GM12891 (cell line): Measurements from ENCODE around the gene CTSF.

Experiments
- POLR2A ChIP-seq: IDR thresholded peaks from 2 replicates; pipeline ENCODE4 v1.6.1; 2011; ENCODE audit warnings: low read depth, low read length, control low read depth
- POLR2AphosphoS5 ChIP-seq: IDR thresholded peaks from 2 replicates; pipeline ENCODE4 v1.6.1; 2011; ENCODE audit warnings: low read depth, low read length, control low read depth
- SPI1 ChIP-seq: IDR thresholded peaks from 2 replicates; pipeline ENCODE4 v1.6.1; 2011; ENCODE audit warnings: low read depth, low read length, control low read depth

DNA sequence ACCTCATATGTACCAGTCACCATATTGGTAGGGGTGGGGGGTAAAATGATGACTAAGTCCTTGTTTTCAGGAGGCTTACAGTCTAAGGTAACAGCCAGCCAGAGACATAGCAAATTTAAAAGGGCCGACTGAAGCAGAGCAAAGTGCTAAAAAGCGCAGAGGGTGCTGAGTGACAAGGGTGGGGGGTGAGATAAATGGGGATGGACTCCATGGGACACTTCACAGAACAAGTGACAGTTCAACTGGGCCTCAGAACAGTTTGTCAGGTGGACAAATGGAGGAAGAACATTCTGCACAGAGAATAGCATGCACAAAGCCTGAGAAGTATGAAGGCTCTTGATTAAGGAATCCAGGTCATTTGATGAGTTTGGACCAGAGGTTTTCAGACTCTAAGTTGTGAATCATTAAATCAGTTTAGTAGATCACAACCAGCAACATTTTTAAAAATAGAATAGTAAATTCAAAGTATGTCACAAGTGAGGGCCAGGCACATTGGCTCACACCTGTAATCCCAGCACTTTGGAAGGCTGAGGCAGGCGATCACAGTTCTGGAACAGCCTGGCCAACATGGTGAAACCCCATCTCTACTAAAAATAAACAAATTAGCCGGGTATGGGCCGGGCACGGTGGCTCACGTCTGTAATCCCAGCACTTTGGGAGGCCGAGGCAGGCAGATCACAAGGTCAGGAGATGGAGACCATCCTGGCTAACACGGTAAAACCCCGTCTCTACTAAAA, 43.9 kb downstream of the CTSF start:
- TF ChIP-seq POLR2A (no peak), SPI1 (no peak), POLR2AphosphoS5 (no peak)
